Iris pigment epithelial cell (primary cell): ENCODE measurements around the gene KPNA2.
"Not testable (repeated sequence)": the region's sequence is repeated elsewhere in the genome, so short reads cannot be mapped to it uniquely, and the experiment has no call there.

ENCODE experiments used
- DNase-seq: peaks from one replicate; pipeline ENCODE4 v3.0.0-alpha.2; 2011; ENCODE audit warnings: low read depth

Gene KPNA2

GRCh38 chr17:68061512-68062313 is 26.2 kb downstream of the KPNA2 start:
- peak; percentile 29 for DNase-seq

- DNase-seq, result not testable (repeated sequence)
These were observed 29.8 kb downstream of the KPNA2 start for GRCh38 chr17:68065366-68065765.

- DNase-seq, result not testable (repeated sequence)
These were observed 33.0 kb downstream of the KPNA2 start for GRCh38 chr17:68068512-68068911.

- not testable (repeated sequence) for DNase-seq
These were observed 35.3 kb downstream of the KPNA2 start for GRCh38 chr17:68070582-68071444.

- DNase-seq, result no peak
These were observed 38.7 kb downstream of the KPNA2 start for GRCh38 chr17:68074279-68074678.

- DNase-seq, result peak; percentile 51
These were observed 40.5 kb downstream of the KPNA2 start for GRCh38 chr17:68075953-68076607.

- not testable (repeated sequence) for DNase-seq
These were observed 42.0 kb downstream of the KPNA2 start for GRCh38 chr17:68077498-68077897.

GRCh38 chr17:68080411-68081150 is 45.0 kb downstream of the KPNA2 start:
- DNase-seq, result no peak

GRCh38 chr17:68081305-68082265 is 46.0 kb downstream of the KPNA2 start:
- DNase-seq, result not testable (repeated sequence)

GRCh38 chr17:68085771-68086381 is 50.3 kb downstream of the KPNA2 start:
- DNase-seq, result no peak

GRCh38 chr17:68086666-68087065 is 51.1 kb downstream of the KPNA2 start:
- not testable (repeated sequence) for DNase-seq

- not testable (repeated sequence) for DNase-seq
These were observed 51.6 kb downstream of the KPNA2 start for GRCh38 chr17:68087131-68087623.

GRCh38 chr17:68087851-68088250 is 52.3 kb downstream of the KPNA2 start:
- no peak for DNase-seq

- DNase-seq, result no peak
These were observed 54.3 kb downstream of the KPNA2 start for GRCh38 chr17:68089881-68090280.

- DNase-seq, result no peak
These were observed 59.0 kb downstream of the KPNA2 start for GRCh38 chr17:68094481-68095078.

- no peak for DNase-seq
These were observed 59.8 kb downstream of the KPNA2 start for GRCh38 chr17:68095205-68095811.

- no peak for DNase-seq
These were observed 60.6 kb downstream of the KPNA2 start for GRCh38 chr17:68096111-68096510.
